ENCODE data around the gene ARFIP1.

The ARFIP1 gene

GRCh38 chr4:152886201-152886600, 106.4 kb downstream of the ARFIP1 start (continued):
- TF ChIP-seq ZBTB10 (tag by site-specific recombination; IDR thresholded peaks at IDR 0.05) (no peak), ZNF24 (tag by site-specific recombination; IDR thresholded peaks at IDR 0.05) (no peak), GLI2 (tag by site-specific recombination; IDR thresholded peaks at IDR 0.05; ENCODE audit: borderline replicate concordance, low read depth) (no peak), ZNF175 (tag by site-specific recombination; IDR thresholded peaks at IDR 0.05) (no peak), ZBTB20 (tag by site-specific recombination; IDR thresholded peaks at IDR 0.05) (no peak), ZNF16 (tag by site-specific recombination; IDR thresholded peaks at IDR 0.05; ENCODE audit: low read depth) (no peak), ZNF660 (tag by site-specific recombination; IDR thresholded peaks at IDR 0.05) (no peak), ZNF777 (tag by site-specific recombination; IDR thresholded peaks at IDR 0.05; ENCODE audit: borderline replicate concordance) (no peak), ZFP3 (tag by site-specific recombination; IDR thresholded peaks at IDR 0.05; ENCODE audit: low read depth) (no peak)

GRCh38 chr4:152887981-152888380, 108.2 kb downstream of the ARFIP1 start:
- Histone ChIP-seq H3K36me3 (ENCODE audit: control insufficient read depth in 2 of 2, insufficient read depth in 1 of 2, low read length in 2 of 2) (peaks cover 0 to 13% of the 10 kb centered on the region in 2 experiments), H3K27ac (ENCODE audit: extremely low read depth, low read depth, low read length) (no peak overlapping the region), H3K4me3 (ENCODE audit: low read depth, low read length) (no peak overlapping the region), H3K4me1 (ENCODE audit: control insufficient read depth, insufficient read depth, low read length) (no peaks in the 10 kb centered on the region), H3K9me3 (ENCODE audit: control insufficient read depth, insufficient read depth, low read depth, low read length) (no peaks in the 10 kb centered on the region)
- ChIA-PET POLR2A (no interaction called here), CTCF (no interaction called here)
- TF ChIP-seq ZNF2 (tag by site-specific recombination; IDR thresholded peaks at IDR 0.05): no peak
- no peak for TF ChIP-seq ZNF248 (tag by site-specific recombination; IDR thresholded peaks at IDR 0.05)
- TF ChIP-seq GFI1B (tag by site-specific recombination; IDR thresholded peaks at IDR 0.05): no peak
- TF ChIP-seq ZNF146 (tag by site-specific recombination; IDR thresholded peaks at IDR 0.05): no peak
- no peak for TF ChIP-seq ZNF140 (tag by site-specific recombination; IDR thresholded peaks at IDR 0.05)
- TF ChIP-seq PRDM2 (tag by site-specific recombination; IDR thresholded peaks at IDR 0.05; ENCODE audit: borderline replicate concordance): no peak
- no peak for TF ChIP-seq ZFHX2 (tag by site-specific recombination; conservative IDR thresholded peaks at IDR 0.05)
- TF ChIP-seq MYNN (tag by site-specific recombination; IDR thresholded peaks at IDR 0.05; ENCODE audit: borderline replicate concordance): no peak
- no peak for TF ChIP-seq PATZ1 (tag by site-specific recombination; IDR thresholded peaks at IDR 0.05)
- no peak for TF ChIP-seq ZNF654 (tag by site-specific recombination; IDR thresholded peaks at IDR 0.05; ENCODE audit: low read depth)
- no peak for TF ChIP-seq ZNF548 (tag by site-specific recombination; IDR thresholded peaks at IDR 0.05)
- no peak for TF ChIP-seq ZNF416 (tag by site-specific recombination; IDR thresholded peaks at IDR 0.05)
- TF ChIP-seq MEIS1 (CRISPR knock-in tag; IDR thresholded peaks at IDR 0.05; ENCODE audit: borderline replicate concordance): no peak
- TF ChIP-seq ZNF148 (tag by site-specific recombination; IDR thresholded peaks at IDR 0.05; ENCODE audit: borderline replicate concordance): no peak
